NCI-H524 treated with DMSO at 0.1 percent for 48 hours (cell line): ENCODE data around the gene IFT172.

Experiments used
- DNase-seq: peaks from one replicate; lab custom pipeline; 2025; lab: John Stamatoyannopoulos, UW

Gene IFT172

GRCh38 chr2:27494944-27495554 is 5.5 kb upstream of the IFT172 start, which contains the start of gene FNDC4:
Gene FNDC4, minus strand, starts transcription at chr2:27495200. Its CDS starts 521 bp downstream, at chr2:27494679.
- DNase-seq: no peak

DNA sequence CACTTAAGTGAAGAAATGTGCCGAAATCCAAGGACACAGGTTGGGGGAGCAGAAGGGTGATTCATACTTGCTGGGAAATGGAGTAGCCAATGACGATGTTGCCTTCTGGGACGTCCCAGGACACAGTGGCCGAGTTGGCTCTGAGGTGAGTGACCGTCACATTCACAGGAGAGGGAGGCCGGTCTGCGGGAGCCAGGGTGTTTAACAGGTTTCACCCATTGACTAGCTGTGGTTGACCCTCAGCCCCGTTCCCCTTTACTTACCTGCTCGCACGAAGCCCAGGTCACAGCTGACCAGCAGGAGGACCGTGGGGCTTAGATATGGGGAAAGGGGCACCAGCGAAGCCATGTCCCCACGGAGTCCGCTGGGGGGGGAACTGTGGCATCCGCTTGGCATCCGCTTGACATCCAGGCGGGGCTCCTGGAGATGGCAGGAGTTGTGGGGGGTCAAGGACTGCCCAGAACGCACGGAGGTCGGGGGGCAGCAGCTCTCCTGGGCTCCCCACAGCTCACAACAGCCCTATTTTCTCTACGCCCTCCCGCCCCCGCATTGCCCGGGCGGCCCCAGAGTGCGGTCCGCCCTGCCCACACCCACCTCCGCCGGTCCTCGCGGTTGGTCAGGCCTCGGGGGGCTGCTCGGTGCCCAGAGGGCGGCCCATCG is 4.9 kb upstream of the IFT172 start:
- no peak for DNase-seq

GRCh38 chr2:27493948-27494283 is 4.4 kb upstream of the IFT172 start:
- DNase-seq: no peak

GRCh38 chr2:27492557-27492956 is 3.0 kb upstream of the IFT172 start:
- DNase-seq: no peak

- no peak for DNase-seq
These were observed 435 bp downstream of the IFT172 start for GRCh38 chr2:27489118-27489497.

GRCh38 chr2:27485496-27485895 is 4.0 kb downstream of the IFT172 start:
- no peak for DNase-seq

DNA sequence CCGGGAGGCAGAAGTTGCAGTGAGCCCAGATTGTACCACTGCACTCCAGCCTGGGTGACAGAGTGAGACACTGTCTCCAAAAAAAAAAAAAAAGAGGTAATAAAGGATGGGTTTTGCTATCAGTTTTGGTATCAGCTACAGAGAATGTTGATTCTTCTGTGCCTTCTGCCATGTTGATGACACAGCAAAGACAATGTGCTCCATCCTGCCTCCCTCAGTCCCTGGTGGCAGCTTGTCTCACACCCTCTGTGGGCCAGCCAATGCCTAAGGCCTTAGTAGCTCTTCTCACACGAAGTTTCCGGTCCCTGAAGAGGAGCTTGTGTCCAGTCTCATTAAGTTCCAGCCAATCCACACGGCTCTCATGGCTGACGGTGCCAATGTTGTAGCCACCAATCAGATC is 17.6 kb downstream of the IFT172 start:
- no peak for DNase-seq

DNA sequence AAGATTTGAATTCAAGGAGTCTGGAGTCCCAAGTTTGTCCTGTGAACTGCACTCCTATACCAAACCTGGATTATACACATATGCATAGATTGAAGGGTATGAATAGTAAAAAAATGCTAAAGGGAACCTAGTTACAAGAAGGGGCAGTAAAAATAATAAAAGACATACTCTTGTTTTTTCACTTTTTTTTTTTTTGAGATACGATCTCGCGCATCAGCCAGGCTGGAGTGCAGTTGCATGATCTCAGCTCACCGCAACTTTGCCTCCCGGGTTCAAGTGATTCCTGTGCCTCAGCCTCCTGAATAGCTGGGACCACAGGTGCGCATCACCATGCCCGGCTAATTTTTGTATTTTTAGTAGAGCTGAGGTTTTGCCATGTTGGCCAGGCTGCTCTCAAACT is 25.1 kb downstream of the IFT172 start:
- no peak for DNase-seq

GRCh38 chr2:27461118-27461517 is 28.4 kb downstream of the IFT172 start:
- no peak for DNase-seq

DNA sequence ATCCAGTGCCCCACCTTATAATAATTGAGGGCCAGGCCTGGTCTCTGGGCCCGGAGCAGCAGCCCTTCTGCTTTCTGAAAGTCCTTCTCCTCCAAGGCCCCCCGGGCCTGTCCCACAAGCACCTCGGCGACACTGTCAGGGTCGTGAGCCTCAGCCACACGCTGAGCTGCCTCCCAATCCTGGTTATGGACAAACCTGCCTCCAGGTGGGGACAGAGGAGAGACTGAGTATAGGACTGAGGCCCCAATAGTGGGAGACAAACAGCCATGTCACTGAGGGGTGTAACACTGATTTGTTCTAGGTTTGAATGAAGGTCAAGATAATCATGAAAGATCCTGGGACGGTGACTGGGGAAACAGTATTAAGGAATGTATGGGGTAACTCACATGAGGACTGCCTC is 35.6 kb downstream of the IFT172 start:
- no peak for DNase-seq

- no peak for DNase-seq
These were observed 38.4 kb downstream of the IFT172 start for GRCh38 chr2:27451095-27451494.

DNA sequence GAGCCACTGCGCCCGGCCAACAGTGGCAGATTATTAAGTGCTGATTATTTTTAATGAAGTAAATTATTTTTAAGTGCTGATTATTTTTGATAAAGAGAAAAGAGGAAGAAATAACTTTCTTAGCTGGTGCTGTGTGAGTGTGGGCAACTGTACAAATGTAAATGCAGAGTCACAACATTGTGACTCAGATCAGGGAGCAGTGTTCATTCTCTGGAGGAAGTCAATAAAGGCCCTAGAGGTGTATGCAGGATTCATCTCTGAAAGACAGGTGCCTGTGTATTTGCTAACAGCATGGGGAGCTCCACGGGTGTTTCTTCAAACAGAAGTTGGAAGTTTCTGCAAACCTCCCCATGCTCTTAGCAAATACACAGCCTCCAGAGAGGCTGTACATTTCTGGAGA is 41.2 kb downstream of the IFT172 start:
- DNase-seq: no peak

DNA sequence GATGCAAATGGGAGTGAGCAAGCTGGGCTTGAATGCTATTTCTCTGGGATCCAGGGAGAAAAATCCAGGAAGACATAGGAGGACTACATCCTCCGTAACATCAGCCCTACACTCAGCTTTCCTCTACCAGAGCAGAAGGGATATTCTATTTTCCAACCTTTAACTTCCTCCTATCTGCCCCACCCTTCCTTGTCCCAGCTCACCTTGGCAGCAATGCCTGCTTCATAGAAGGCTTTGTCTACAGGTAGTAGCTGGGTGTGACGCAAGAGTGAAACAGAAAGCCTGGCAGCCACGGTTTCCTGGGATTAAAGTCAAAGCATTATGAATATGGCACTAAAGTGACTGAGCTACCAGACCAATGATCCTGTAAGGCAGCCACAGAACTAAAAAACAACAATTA is 43.5 kb downstream of the IFT172 start:
- no peak for DNase-seq

DNA sequence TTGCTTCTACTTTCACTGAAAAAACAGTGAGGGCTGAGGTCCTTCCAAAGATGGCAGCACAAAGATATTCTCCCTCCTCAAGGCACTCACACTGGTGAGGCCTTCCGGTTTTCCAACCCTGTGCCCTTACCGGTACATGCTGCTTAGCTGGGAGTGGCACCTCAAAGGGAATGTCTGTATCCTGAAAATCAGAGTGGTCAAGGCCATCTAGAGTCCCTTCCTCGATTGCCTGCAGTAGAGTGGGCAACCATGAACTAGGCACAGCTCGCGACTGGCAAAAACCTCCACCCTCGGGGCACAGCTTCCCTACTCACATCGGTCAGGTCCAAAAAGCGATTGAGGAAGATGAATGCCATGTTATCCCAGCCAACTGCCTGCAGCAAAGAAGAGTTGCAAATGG is 43.9 kb downstream of the IFT172 start:
- DNase-seq: no peak

DNA sequence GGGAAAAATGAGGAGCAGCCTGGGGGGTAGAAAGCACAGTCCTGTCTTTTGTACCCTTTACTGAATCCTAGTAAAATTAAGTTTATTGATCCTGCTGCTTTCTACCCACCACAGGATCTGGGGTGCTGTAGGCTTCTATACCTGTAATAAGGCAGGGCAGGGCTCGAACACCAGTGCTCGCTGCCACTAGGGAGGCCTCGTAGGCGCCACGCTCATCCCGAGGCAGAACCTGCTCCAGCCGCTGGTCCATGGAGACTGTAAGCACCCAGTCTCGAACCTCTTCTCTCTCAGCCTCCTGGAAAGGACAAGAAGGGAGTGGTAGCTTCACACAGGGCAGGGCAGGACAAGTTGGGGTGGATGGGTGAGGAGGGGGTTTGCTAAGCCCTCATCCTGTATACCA is 44.4 kb downstream of the IFT172 start:
- DNase-seq: no peak

GRCh38 chr2:27442920-27443282 is 46.6 kb downstream of the IFT172 start:
- DNase-seq: no peak

GRCh38 chr2:27441958-27442919 is 47.3 kb downstream of the IFT172 start, which contains the start of gene KRTCAP3:
Gene KRTCAP3, plus strand, starts transcription at chr2:27442381. Its CDS starts 32 bp downstream, at chr2:27442413.
- no peak for DNase-seq

DNA sequence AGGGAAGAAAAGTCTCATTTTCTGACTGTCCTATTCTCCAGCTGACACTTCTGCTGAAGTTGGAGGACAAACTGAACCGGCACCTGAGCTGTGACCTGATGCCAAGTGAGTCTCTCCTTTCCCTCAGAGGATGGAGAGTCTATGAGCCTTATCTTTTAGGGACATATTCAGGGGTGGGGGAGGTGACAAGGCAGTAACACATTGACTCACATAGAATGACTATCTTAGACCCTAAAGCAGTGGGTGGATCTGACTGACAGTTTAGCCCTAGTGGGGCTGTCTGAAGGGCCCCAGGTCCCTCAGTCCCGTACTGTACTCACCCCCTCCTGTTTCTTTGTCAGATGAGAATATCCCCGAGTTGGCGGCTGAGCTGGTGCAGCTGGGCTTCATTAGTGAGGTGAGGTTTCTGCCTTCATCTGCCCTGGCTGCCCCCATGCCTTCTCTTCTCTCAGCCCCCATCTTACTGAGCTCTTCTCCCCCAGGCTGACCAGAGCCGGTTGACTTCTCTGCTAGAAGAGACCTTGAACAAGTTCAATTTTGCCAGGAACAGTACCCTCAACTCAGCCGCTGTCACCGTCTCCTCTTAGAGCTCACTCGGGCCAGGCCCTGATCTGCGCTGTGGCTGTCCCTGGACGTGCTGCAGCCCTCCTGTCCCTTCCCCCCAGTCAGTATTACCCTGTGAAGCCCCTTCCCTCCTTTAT is 48.2 kb downstream of the IFT172 start:
- no peak for DNase-seq

GRCh38 chr2:27435628-27436027 is 53.9 kb downstream of the IFT172 start:
- no peak for DNase-seq

GRCh38 chr2:27431395-27431794 is 58.1 kb downstream of the IFT172 start:
- DNase-seq: no peak

GRCh38 chr2:27428978-27429541 is 60.5 kb downstream of the IFT172 start:
- no peak for DNase-seq
